Measurements from ENCODE around the gene ATOH8.

ATOH8 gene

DNA sequence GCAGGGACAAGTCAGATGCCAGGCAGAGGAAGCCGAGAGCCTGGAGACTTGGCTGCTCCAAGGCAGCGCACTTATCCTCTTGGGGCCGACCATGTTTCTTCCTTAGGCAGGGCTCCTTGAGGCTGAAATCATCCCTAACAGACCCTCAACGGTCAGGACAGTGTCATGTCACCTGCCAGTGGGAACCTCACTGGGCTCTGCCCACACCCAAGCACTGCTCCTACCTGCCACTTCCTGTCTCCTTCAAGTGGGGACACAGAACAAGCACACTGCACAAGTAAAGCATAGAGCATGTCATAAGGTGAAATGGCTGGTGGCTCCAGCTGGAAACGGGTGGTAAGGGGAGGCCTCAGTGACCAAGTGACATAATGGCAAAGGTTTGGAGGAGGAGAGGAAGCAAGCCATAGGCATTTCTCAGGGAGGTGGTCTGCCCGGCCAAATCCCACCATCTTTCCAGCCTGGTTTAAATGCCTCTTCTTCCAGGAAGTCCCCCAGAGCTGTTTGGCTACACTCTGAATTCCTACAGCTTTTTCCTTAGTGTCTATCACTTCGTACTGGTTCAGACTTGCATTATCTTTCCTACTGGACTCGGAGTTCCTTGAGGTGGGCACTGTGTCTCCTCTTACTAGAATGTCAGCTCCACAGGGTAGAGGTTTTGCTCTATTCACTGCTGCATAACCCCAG, 7.3 kb upstream of the ATOH8 start:
- no peaks in the 10 kb centered on the region for H3K4me1 ChIP-seq (ENCODE audit: control insufficient read depth, insufficient read depth, low read length)
- H3K36me3 ChIP-seq (ENCODE audit: control insufficient read depth, insufficient read depth, low read length) = no peaks in the 10 kb centered on the region
- no peak overlapping the region for H3K4me3 ChIP-seq (ENCODE audit: low read length)
- no peak overlapping the region for H3K27ac ChIP-seq (ENCODE audit: low read length)
- H3K9me3 ChIP-seq (ENCODE audit: control insufficient read depth, insufficient read depth, low read length) = no peaks in the 10 kb centered on the region
- H3K27me3 ChIP-seq (ENCODE audit: control insufficient read depth, insufficient read depth, low read length) = peaks cover 4% of the 10 kb centered on the region; the same call in 1 of the 2 replicates
- no peak for DNase-seq (ENCODE audit: low read depth, low spot score)
- no CpG with 5 or more reads among the region's 8 CpGs for WGBS (ENCODE audit: insufficient coverage, insufficient read length)

DNA sequence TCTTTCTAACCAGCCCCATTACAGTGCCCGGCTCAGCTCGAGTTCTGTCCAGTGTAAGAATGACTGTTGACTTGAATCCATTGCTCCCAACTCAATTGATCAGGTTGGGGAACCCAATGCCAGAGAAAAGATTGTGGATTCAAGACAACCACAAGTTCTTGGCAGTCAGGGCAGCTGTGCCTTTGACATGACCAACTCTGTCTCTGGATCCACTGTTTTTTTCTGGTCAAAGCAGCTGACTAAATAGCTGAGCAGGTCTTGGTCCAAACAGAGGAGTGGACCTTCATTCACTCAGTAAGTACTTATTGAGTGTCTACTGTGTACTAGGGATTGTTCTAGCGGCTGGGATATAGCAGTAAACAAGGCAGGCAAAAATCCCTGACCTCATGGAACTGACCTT, 6.3 kb upstream of the ATOH8 start:
- Histone ChIP-seq H3K9me3 (ENCODE audit: control insufficient read depth, insufficient read depth, low read length) (no peaks in the 10 kb centered on the region), H3K4me1 (ENCODE audit: control insufficient read depth, insufficient read depth, low read length) (no peaks in the 10 kb centered on the region), H3K36me3 (ENCODE audit: control insufficient read depth, insufficient read depth, low read length) (no peaks in the 10 kb centered on the region), H3K4me3 (ENCODE audit: low read length) (no peak overlapping the region), H3K27ac (ENCODE audit: low read length) (no peak overlapping the region), H3K27me3 (ENCODE audit: control insufficient read depth, insufficient read depth, low read length) (peaks cover 14% of the 10 kb centered on the region)
- DNase-seq (ENCODE audit: low read depth, low spot score) = no peak
- WGBS (ENCODE audit: insufficient coverage, insufficient read length) = no CpG with 5 or more reads among the region's 3 CpGs

DNA sequence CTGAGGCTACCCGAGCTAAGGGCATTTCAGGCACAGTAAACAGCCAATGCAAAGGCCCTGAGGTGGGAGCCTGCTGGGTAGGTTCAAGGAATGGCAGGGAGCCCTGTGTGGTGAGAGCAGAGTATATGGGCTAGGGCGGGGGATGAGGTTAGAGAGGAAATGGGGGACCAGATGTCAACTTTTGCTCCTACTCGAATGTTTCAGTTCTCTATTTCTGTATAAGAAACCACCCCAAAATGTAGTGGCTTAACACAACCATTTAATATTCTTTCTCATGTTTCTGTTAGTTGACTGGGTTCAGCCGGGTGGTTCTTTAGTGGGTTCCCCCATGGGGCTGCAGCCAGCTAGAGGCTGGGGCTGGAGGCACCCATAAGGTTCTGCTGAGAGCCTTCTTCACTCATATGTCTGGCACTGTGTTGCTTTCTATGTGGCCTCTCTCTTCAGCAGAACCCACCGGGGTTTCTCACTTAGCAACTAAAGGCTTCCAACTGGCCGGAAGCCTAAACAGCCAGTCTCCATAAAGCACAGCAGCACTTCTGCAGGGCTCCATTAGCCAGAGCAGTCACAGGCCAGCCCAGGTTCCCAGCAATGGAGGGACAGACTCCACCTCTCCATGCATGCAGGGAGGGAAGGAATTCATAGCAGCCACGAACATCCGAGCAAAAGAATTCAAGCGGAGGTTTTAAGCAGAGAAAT, 5.6 kb upstream of the ATOH8 start:
- no peak overlapping the region for H3K27ac ChIP-seq (ENCODE audit: low read length)
- H3K36me3 ChIP-seq (ENCODE audit: control insufficient read depth, insufficient read depth, low read length) = no peaks in the 10 kb centered on the region
- H3K27me3 ChIP-seq (ENCODE audit: control insufficient read depth, insufficient read depth, low read length) = peaks cover 22% of the 10 kb centered on the region
- no CpG with 5 or more reads among the region's 9 CpGs for WGBS (ENCODE audit: insufficient coverage, insufficient read length)
- DNase-seq (ENCODE audit: low read depth, low spot score) = no peak
- H3K4me1 ChIP-seq (ENCODE audit: control insufficient read depth, insufficient read depth, low read length) = no peaks in the 10 kb centered on the region
- no peaks in the 10 kb centered on the region for H3K9me3 ChIP-seq (ENCODE audit: control insufficient read depth, insufficient read depth, low read length)
- H3K4me3 ChIP-seq (ENCODE audit: low read length) = no peak overlapping the region

DNA sequence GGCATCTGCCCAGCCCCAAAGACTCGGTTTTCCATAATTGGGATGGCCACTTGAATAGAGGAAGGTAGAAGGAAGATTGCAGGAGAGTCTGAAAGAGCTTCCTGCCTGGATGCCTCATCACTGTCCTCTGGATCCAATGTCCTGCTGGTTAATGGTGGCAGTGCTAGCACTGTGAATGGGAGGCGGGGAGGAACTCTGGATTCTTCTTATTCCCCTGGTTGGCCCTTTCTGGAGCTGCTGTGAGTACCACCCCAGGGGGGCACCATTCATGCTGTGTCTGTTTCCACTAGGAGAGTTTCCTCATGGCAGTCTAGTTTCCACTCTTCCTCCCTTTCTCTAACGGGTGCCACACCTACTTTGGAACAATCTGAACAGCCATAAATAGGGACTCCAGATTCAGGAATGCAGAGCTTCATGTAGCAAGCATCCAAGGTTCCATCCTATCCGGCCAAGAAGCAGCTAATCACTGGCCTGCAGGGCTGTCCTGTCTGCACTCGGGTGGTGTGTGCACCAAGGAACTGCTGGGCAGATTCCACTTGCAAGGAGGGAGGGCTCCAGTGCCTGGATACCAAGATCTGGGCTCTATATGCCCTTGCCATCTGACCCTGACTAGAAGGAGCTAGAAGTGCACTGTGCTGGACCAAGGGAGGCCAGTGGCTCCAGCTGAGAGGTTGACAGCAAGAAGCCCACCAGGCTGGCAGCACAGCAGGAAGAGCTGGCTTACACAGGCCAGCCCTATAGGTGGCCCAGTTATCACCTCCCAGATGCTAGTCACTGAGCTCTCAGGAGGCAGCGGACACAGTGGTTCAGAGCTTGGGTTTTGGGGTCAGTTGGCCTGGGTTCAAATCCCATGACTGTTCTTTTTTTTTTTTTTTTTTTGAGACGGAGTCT, 4.6 kb upstream of the ATOH8 start:
- Histone ChIP-seq H3K27me3 (ENCODE audit: control insufficient read depth, insufficient read depth, low read length) (peaks cover 22% of the 10 kb centered on the region), H3K4me3 (ENCODE audit: low read length) (no peak overlapping the region), H3K4me1 (ENCODE audit: control insufficient read depth, insufficient read depth, low read length) (no peaks in the 10 kb centered on the region), H3K27ac (ENCODE audit: low read length) (no peak overlapping the region), H3K9me3 (ENCODE audit: control insufficient read depth, insufficient read depth, low read length) (no peaks in the 10 kb centered on the region), H3K36me3 (ENCODE audit: control insufficient read depth, insufficient read depth, low read length) (no peaks in the 10 kb centered on the region)
- DNase-seq (ENCODE audit: low read depth, low spot score) = no peak
- WGBS (ENCODE audit: insufficient coverage, insufficient read length) = no CpG with 5 or more reads among the region's 7 CpGs

DNA sequence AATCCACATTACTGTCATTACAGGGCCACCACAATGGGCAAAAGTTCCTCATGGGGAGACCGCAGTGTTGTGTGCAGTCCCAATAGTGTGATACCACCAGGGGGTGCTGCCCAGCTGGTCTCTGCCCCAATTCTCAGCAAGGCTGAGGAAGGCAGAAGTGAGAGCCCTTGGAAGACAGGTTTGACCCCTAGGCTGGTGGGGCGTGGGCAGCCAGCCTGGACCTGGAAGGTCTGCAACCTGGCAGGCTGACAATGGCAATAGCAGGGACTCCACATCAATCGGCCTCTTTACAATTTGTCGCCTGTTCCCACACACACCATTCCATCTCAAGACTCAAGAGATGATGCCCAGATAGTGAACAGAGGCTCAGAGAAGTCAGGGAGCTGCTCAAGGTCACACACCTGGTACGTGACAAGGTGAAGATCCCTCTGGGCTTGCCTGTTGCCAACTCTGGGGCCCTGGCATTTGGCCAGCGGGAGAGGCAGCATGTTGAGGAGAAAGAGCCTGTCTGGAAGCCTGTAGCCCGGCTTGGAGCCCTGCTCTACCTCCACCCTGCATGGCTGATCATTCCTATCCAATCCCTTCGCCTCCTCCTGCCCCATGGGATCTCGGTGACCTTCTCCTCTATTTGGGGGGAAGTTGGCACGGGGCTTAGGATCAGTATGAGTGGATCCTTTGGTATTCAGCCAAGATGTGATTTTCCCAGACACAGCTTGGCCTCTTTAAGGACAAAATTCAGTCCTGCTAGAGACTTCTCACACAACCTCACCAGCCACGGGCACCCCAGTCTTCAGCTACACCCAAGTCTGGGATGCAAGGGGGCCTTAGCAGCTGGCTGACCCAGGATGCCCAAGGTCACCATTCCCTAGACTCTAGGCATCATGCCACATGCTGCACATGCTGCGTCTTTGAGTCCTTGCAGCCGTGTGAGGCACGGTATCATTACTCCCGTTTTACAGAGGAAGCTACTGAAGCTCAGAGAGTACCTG, 2.9 kb upstream of the ATOH8 start:
- WGBS (ENCODE audit: insufficient coverage, insufficient read length) = no CpG with 5 or more reads among the region's 15 CpGs
- Histone ChIP-seq H3K4me1 (ENCODE audit: control insufficient read depth, insufficient read depth, low read length) (no peaks in the 10 kb centered on the region; the same call in 1 of the 2 replicates), H3K4me3 (ENCODE audit: low read length) (no peak overlapping the region), H3K9me3 (ENCODE audit: control insufficient read depth, insufficient read depth, low read length) (no peaks in the 10 kb centered on the region), H3K36me3 (ENCODE audit: control insufficient read depth, insufficient read depth, low read length) (no peaks in the 10 kb centered on the region), H3K27ac (ENCODE audit: low read length) (no peak overlapping the region), H3K27me3 (ENCODE audit: control insufficient read depth, insufficient read depth, low read length) (peaks cover 33% of the 10 kb centered on the region)
- DNase-seq (ENCODE audit: low read depth, low spot score) = no peak

DNA sequence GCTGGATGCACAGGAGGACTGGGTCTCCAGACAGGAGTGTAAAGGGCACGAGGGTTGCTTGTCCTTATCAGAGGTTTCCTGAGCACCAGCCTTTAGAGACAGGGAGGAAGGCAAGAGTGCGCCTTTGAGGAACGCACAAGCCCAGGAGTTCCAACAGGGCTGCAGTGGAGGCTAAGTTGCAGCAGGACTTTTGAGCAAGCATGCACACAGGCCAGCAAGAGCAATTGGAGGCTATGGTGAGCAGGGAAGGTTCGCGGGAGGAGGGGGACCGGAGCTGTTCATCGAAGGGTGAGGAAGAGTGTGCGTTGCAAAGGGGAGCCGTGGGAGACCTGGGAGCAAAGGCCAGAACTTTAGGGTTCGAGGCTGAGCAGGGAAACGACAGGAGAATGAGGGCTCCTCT, 2.2 kb upstream of the ATOH8 start:
- no peak for DNase-seq (ENCODE audit: low read depth, low spot score)
- Histone ChIP-seq H3K36me3 (ENCODE audit: control insufficient read depth, insufficient read depth, low read length) (no peaks in the 10 kb centered on the region), H3K4me1 (ENCODE audit: control insufficient read depth, insufficient read depth, low read length) (no peaks in the 10 kb centered on the region; the same call in 1 of the 2 replicates), H3K4me3 (ENCODE audit: low read length) (no peak overlapping the region), H3K27me3 (ENCODE audit: control insufficient read depth, insufficient read depth, low read length) (peaks cover 40% of the 10 kb centered on the region), H3K27ac (ENCODE audit: low read length) (no peak overlapping the region), H3K9me3 (ENCODE audit: control insufficient read depth, insufficient read depth, low read length) (no peaks in the 10 kb centered on the region)
- WGBS (ENCODE audit: insufficient coverage, insufficient read length) = no CpG with 5 or more reads among the region's 11 CpGs

DNA sequence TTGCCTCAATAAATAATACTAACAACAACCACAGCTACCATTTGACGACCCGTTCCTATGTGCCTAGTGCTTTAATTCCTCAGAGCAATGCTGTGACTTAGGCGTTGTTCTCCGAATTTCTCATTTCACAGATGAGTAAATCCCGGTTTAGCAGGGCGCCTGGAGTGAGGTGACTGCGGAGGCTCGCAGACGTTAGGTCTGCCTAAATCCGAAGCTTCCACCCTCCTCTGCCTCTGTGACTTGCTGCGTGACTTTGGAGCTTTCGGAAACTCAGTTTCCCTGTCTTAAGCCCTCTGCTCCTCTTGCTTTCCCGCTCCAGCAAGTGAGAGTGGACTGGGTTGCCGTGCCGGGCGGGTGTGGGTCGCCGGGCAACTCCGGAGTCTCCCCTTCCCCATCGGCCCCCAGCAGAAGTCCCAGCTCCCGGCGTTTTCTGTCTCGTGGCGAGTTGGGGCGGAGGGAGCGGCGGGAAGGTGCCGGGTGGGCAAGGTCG, 711 bp upstream of the ATOH8 start:
- peak overlapping the region; percentile 85; the same call in 1 of the 2 replicates for H3K4me3 ChIP-seq (ENCODE audit: low read length)
- H3K9me3 ChIP-seq (ENCODE audit: control insufficient read depth, insufficient read depth, low read length) = no peaks in the 10 kb centered on the region
- no peaks in the 10 kb centered on the region for H3K36me3 ChIP-seq (ENCODE audit: control insufficient read depth, insufficient read depth, low read length)
- no CpG with 5 or more reads among the region's 29 CpGs for WGBS (ENCODE audit: insufficient coverage, insufficient read length)
- no peak overlapping the region for H3K27ac ChIP-seq (ENCODE audit: low read length)
- no peak for DNase-seq (ENCODE audit: low read depth, low spot score)
- H3K4me1 ChIP-seq (ENCODE audit: control insufficient read depth, insufficient read depth, low read length) = no peaks in the 10 kb centered on the region; the same call in 1 of the 2 replicates
- H3K27me3 ChIP-seq (ENCODE audit: control insufficient read depth, insufficient read depth, low read length) = peaks cover 44% of the 10 kb centered on the region

DNA sequence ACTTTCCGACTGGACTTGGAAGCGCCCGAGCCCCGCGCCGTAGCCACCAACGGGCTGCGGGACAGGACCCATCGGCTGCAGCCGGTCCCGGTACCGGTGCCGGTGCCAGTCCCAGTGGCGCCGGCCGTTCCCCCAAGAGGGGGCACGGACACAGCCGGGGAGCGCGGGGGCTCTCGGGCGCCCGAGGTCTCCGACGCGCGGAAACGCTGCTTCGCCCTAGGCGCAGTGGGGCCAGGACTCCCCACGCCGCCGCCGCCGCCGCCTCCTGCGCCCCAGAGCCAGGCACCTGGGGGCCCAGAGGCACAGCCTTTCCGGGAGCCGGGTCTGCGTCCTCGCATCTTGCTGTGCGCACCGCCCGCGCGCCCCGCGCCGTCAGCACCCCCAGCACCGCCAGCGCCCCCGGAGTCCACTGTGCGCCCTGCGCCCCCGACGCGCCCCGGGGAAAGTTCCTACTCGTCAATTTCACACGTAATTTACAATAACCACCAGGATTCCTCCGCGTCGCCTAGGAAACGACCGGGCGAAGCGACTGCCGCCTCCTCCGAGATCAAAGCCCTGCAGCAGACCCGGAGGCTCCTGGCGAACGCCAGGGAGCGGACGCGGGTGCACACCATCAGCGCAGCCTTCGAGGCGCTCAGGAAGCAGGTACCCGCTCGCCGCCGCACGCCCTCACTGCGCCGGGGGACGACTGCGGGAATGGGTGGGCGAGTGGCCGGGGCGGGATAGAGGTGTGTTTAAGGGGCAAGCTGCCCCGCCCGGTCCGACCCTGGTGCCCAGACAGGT, 713 bp downstream of the ATOH8 start:
- Histone ChIP-seq H3K4me1 (ENCODE audit: control insufficient read depth, insufficient read depth, low read length) (no peaks in the 10 kb centered on the region; the same call in 1 of the 2 replicates), H3K4me3 (ENCODE audit: low read length) (peak overlapping the region; percentile 85), H3K36me3 (ENCODE audit: control insufficient read depth, insufficient read depth, low read length) (no peaks in the 10 kb centered on the region), H3K27me3 (ENCODE audit: control insufficient read depth, insufficient read depth, low read length) (peaks cover 44% of the 10 kb centered on the region), H3K27ac (ENCODE audit: low read length) (no peak overlapping the region), H3K9me3 (ENCODE audit: control insufficient read depth, insufficient read depth, low read length) (no peaks in the 10 kb centered on the region)
- no CpG with 5 or more reads among the region's 93 CpGs for WGBS (ENCODE audit: insufficient coverage, insufficient read length)
- DNase-seq (ENCODE audit: low read depth, low spot score) = no peak

Measured in iPS DF 6.9 (cell line).